NB4 (cell line): Measurements from ENCODE around the gene RP9.

Experiments
- CTCF ChIP-seq: IDR thresholded peaks from one replicate; pipeline ENCODE4 v1.5.1; 2012; ENCODE audit warnings: low read depth, low read length
- POLR2A ChIP-seq: IDR thresholded peaks from 2 replicates; pipeline ENCODE4 v1.6.1; 2011; ENCODE audit warnings: mild to moderate bottlenecking; ENCODE audit not compliant: insufficient read length; ENCODE audit errors: extremely low read depth

- TF ChIP-seq CTCF (no peak), POLR2A (no peak)
These were observed 2.4 kb upstream of the RP9 start for GRCh38 chr7:33111614-33112013.
